ENCODE measurements around the gene TSACC.
"Not testable (repeated sequence)": the region's sequence is repeated elsewhere in the genome, so short reads cannot be mapped to it uniquely, and the experiment has no call there.

TSACC gene

GRCh38 chr1:156320560-156320959, 17.8 kb upstream of the TSACC start:
- no peak for TF ChIP-seq CTCF (IDR thresholded peaks at IDR 0.05; ENCODE audit: insufficient read depth, missing control alignments)
- FAIRE-seq (no peak), DNase-seq (ENCODE audit: insufficient read length, low spot score) (no peak)

GRCh38 chr1:156323179-156323578, 15.1 kb upstream of the TSACC start:
- not testable (repeated sequence) for FAIRE-seq

GRCh38 chr1:156336242-156336641, 2.1 kb upstream of the TSACC start:
- TF ChIP-seq CTCF (IDR thresholded peaks at IDR 0.05; ENCODE audit: insufficient read depth, missing control alignments): peak; percentile 40
- peak; percentile 58 for FAIRE-seq
- no peak for DNase-seq (ENCODE audit: insufficient read length, low spot score)

More at GRCh38 chr1:156323179-156323578, 15.1 kb upstream of the TSACC start:
- not testable (repeated sequence) for DNase-seq (ENCODE audit: insufficient read length, low spot score)

GRCh38 chr1:156337052-156337887, 1.1 kb upstream of the TSACC start:
- no peak for TF ChIP-seq CTCF (IDR thresholded peaks at IDR 0.05; ENCODE audit: insufficient read depth, missing control alignments)
- FAIRE-seq (no peak), DNase-seq (ENCODE audit: insufficient read length, low spot score) (no peak)

GRCh38 chr1:156337888-156338179, 492 bp upstream of the TSACC start:
- no peak for FAIRE-seq
- no peak for DNase-seq (ENCODE audit: insufficient read length, low spot score)
- TF ChIP-seq CTCF (IDR thresholded peaks at IDR 0.05; ENCODE audit: insufficient read depth, missing control alignments): no peak

GRCh38 chr1:156342166-156342955, 4.0 kb downstream of the TSACC start:
- no peak for DNase-seq (ENCODE audit: insufficient read length, low spot score)
- FAIRE-seq: no peak
- no peak for TF ChIP-seq CTCF (IDR thresholded peaks at IDR 0.05; ENCODE audit: insufficient read depth, missing control alignments)

- DNase-seq (ENCODE audit: insufficient read length, low spot score): no peak
- no peak for FAIRE-seq
- TF ChIP-seq CTCF (IDR thresholded peaks at IDR 0.05; ENCODE audit: insufficient read depth, missing control alignments): no peak
Measured at GRCh38 chr1:156344409-156344808, 6.1 kb downstream of the TSACC start.

GRCh38 chr1:156346035-156346434, 7.7 kb downstream of the TSACC start:
- not testable (repeated sequence) for FAIRE-seq; DNase-seq (ENCODE audit: insufficient read length, low spot score)

Data from D721Med (cell line).